GM18861 (cell line): ENCODE data around the gene ANKS3.

Source experiments
- ATAC-seq: cut with Tn5 transposase; IDR thresholded peaks from one replicate; pipeline ENCODE4 v1.9.1; 2021; ENCODE audit not compliant: unreplicated experiment

ANKS3 gene

DNA sequence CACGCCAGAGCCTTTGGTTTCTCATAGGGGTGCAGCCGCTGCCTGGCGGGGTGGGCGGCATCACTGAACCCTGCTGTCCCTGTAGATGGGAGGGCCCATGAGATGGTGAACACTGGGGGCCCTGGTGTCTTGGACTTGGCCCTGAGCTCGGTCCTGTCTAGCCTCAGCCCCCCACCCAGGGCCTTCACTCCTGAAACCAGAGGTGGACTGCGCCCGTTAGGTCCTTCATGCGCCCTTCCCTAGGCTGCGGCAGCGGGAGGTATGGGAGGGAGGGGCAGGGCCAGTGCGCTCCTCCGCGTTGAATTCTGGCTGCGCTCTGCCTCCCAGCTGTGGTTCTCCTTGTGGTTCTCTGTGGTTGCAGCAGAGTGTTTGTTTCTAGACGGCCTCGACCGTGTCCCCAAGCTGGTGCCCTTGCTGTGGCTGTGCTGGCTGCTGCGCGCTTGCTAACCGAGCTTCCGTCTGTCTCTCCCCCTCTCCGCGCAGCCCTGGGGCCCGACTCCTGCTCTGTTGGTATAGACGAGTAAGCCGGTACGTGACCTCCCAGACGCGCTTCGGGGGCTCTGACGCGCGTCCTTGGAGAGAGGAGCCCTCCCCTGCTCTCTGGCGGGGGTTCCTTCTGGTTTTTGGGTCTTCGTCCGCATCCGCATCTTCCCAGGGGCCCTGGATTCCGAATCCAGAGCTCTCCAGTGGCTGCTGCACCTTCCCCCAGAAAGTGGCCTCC is 48.1 kb downstream of the ANKS3 start:
- ATAC-seq: no peak

DNA sequence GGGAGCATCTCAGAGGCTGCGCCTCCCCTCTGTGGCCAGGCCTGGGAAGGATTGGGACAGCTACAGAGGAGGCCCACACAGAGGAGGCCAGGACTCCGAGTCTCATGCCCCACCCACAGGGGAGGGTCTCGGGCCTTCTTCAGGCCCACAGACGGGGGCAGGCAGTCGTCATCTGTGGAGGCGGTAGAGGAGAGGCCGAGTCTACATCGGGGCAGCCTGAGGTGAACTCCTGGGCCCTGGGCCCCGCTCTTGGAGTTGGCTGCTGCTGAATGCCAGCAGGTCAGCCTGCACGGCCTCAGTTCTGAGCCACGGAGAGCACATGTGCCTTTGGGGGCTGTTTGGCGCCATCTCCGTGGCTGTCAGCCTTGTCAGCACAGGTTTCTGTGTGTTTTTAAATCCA is 48.8 kb downstream of the ANKS3 start:
- ATAC-seq: no peak

DNA sequence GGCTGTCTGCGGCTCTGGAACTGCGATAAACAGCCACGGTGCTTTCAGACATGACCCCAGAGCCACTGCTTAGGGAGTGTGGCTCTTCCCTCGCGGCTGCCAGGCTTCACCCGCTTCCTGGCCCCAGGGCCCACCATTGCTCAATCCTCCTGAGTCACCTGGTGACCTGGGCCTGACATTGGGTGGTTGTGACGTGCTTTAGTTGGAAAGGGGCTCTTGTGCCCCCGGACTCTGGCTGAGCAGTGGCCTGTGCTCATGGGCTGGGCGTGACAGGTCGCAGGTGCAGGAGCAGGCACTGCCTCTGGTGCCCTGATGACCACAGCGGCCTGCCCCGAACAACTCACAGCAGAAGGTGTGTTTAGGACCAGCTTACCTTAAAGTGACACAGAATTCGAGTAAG is 49.3 kb downstream of the ANKS3 start:
- no peak for ATAC-seq

GRCh38 chr16:4684058-4684715 is 49.9 kb downstream of the ANKS3 start:
- ATAC-seq: no peak

- no peak for ATAC-seq
Observed at GRCh38 chr16:4683255-4684057, 50.6 kb downstream of the ANKS3 start.

DNA sequence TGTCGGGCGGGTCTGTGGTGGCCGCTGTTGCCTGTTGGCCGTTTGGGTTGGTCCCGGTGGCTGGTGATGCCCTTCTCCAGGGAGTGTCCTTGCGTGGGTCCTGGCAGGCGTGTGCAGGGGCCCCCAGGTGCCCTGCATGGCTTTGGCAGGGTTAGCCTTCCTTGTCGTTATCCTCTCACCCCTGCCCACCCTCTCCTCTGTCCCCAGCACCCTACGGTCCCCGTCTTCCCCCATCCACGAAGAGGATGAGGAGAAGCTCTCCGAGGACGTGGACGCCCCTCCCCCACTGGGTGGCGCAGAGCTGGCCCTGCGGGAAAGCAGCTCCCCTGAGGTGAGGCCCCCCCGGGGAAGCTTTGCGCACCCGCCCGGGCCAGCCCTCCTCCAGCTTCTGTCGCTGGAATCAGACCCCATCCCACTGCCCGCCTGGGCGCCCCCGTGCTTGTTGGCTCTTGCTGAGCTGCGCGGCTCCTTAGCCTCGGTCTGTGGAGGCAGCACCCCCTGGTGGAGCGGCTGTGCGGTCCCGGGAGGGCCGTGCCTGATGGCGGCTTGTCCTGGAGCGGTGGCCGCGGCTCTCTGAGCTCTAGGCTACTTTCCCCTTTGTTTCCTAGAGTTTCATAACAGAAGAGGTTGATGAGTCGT is 51.3 kb downstream of the ANKS3 start:
- ATAC-seq: no peak

DNA sequence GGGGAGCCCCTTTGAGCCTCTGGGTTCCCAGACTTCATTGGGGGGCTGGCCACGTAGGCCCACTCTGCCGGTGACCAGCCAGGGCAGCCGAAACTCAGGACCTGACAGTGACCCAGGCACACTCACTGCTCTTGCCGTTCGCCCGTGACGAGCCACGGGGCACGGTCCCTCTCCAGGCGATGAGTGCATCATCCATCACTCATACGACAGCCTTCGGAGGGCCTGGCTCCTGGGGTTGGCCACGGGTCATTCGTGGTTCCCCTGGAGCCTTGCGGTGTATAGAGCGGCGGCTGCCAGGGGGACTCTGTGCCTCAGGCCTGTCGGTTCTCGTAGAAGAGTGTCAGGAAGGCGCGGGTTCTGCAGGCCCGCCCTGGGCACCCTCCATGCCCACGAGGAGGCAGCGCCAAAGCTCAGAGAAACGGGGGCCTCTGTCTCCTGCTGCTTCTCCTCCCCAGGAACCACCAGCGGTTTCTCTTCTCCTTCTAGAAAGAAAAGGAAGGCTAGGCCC is 51.9 kb downstream of the ANKS3 start:
- no peak for ATAC-seq

DNA sequence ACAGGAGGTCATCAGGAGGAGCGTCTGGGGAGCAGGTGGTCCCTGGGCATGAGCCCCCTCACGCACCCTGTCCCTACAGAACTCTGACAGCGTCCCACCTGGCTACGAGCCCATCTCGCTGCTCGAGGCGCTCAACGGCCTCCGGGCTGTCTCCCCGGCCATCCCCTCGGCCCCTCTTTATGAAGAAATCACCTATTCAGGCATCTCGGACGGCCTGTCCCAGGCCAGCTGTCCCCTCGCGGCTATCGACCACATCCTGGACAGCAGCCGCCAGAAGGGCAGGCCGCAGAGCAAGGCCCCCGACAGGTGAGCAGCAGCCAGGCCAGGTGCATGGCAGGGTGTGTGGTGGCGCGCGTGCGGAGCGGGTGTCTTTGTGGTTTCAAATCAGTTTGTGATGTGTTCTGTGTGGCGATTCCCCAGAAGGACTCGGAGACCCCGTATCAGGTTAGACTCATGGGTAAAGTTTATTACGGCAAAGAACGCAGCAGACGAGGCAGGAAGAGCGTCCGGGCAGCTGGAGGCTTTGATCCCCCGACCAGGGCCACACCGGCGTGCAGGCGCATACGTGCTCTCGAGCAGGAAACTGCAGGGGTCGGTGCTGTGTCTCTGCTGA is 52.5 kb downstream of the ANKS3 start:
- no peak for ATAC-seq

- ATAC-seq: no peak
Observed at GRCh38 chr16:4680673-4681470, 53.2 kb downstream of the ANKS3 start.

DNA sequence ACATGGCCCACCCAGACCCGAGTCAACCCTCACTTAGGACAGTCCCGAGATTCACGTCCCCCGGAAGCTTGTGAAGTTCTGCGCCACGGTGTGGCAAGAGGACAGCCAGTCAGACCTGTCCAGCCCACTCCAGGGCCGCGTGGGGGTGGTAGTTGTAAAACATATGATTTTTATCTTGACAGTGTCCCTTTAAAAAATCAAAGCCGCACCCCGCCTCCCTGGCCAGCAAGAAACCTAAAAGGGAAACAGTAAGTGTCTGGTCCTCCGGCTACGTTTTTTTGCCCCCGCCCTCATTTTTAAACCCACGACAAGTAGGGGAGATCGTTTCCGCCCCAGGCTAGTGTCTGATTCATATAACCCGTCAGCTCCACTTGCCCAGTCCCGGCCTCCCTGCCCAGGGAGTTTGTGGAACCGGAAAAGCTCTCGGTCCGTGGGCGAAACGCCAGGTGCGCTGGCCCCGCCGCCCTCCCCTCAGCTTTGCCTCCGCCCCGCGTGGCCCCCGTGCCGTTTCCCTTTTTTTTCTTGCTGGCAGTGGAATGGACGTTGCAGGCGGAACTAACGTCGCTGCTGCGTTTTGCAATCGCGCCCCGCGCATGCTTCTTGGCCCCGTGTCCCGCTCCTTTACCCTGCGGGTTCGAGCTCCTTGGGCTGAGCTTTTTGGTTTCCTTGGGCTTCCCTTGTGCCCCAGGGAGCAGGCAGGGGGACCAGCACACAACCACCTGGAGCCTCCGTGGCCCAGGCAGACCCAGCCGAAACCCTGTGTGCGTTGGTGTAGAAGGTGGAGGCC is 54.0 kb downstream of the ANKS3 start:
- no peak for ATAC-seq

DNA sequence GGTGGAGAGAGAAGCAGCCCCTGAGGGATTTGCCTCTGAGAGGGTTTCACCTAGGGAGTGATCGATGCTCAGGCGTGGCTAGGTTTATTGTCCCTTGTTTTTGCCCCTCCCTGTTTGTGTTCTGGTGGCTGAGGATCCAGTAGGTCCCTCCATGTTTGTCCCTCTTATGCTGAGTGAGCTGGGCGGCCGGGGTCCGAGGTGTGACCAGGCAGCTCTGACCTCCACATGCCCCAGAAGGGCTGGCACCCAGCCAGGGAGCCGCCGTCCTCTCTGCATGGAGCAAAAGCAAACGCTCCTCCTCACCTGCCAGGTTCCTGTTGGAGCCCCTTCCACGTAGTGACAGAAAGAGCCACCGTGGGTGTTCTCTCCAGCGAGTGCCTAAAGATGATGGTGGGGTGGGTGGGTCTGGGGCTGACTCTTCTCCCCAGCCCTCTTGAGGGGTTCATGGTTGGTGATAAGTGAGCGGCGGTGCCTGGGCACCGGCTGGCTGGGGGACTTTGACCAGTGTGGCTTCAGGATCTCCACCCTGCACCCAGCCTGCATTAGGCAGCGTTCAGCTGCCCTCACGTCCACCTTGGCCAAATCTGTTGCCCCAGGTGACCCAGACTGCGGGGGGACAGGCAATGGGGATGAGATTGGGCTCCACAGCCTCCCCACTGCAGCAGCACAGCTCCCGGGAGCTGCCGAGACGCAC is 54.8 kb downstream of the ANKS3 start:
- no peak for ATAC-seq

DNA sequence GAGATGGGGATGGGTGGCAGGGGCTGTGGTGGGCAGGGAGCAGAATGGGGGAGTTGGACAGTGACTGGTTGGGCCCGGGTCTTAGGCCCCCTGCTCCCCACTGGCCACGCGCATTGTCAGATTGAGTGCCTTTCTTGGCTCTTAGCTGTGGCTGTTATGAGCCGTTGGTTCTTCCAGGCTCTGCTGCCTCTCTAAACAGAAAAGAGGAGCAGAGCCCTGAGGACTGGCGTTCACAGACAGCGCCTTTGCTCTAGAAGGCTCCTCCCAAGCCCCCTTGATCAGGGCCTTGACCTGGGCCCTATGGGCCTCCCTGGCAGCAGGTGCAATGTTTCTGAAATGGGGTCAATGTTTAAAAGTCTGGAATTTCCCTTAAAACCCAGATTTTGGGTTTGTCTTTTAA is 55.5 kb downstream of the ANKS3 start:
- no peak for ATAC-seq

DNA sequence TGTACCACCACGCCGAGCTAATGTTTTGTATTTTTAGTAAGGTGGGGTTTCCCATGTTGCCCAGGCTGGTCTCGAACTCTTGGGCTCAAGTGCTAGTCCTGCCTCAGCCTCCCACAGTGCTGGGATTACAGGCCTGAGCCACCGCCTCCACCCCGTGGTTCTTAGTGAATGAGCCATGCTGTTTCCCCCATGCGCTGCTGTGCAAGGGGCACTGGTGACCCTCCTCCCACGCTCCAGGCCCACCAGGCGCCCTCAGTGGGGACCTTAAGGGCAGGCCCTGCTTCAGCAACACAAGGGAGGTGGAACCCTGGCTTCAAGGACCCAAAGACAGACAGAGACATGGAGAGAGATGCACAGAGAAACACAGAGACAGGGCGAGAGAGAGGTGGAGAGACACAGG is 56.1 kb downstream of the ANKS3 start:
- ATAC-seq: no peak

DNA sequence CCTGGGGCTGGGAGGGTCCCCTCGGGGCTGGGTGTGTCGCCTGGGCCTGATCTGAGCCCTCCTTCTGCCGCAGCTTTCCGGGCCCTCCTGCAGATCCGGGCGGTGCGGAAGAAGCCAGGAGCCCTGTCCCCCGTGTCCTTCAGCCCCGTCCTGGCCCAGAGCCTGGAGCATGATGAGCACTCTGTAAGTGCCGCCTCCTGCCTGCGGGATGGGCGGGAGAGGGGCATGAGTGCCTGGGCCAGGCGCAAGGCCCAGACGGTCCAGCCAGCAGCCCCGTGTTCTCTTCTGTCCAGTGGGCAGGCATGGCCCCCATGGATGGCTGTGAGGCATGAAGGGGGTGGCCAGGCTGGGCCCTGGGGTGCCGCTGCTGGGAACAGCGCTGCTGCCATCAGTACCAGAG is 56.7 kb downstream of the ANKS3 start:
- ATAC-seq: no peak

DNA sequence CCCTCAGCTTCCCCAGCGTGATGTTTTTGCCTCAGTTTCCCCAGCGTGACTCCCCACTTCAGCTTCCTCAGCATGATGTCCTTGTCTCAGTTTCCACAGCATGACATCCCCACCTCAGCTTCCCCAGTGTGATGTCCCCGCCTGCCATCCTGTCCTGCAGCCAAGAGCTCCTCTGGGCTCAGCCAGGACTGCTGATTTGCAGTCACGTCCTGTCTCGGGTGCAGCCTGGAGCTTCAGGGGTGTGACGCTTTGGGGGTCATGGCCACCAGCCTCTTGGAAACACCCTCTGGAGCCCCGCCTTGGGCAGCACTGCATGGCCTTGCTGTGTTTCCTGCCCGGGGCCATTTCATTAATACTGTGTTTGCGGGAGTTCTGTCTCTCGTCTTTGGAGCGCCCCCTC is 57.2 kb downstream of the ANKS3 start:
- no peak for ATAC-seq

GRCh38 chr16:4675864-4676786 is 57.9 kb downstream of the ANKS3 start:
- no peak for ATAC-seq

GRCh38 chr16:4674926-4675530 is 59.0 kb downstream of the ANKS3 start:
- no peak for ATAC-seq
